SU-DHL-6 (cell line): ENCODE measurements around the gene STX18.

Experiments used
- H2AFZ ChIP-seq: fragments of 200-600 bp; sonication (generic); 2 replicates; pipeline ENCODE4 v1.6.1; 2014; ENCODE audit warnings: low read depth, mild to moderate bottlenecking, moderate library complexity, mixed read lengths, antibody characterized with exemption, low read length; ENCODE audit not compliant: severe bottlenecking
- H3F3A ChIP-seq: fragments of 200-600 bp; shearing (Covaris generic); 2 replicates; pipeline ENCODE4 v1.6.0; 2016; ENCODE audit warnings: antibody characterized with exemption, mild to moderate bottlenecking; ENCODE audit not compliant: insufficient read depth
- H3K27ac ChIP-seq: fragments of 200-600 bp; sonication (generic); 2 replicates; pipeline ENCODE4 v1.5.1; 2016; ENCODE audit warnings: low read depth, mild to moderate bottlenecking, low read length, moderate library complexity, mixed read lengths
- H3K27me3 ChIP-seq: fragments of 200-600 bp; sonication (generic), shearing (Covaris generic); 2 replicates; pipeline ENCODE4 v1.6.0; 2014; ENCODE audit warnings: mild to moderate bottlenecking, low read length
- H3K36me3 ChIP-seq: fragments of 200-600 bp; sonication (generic); 2 replicates; pipeline ENCODE4 v1.6.1; 2014; ENCODE audit warnings: mild to moderate bottlenecking, low read length, mixed read lengths
- H3K4me2 ChIP-seq: fragments of 300-600, 200-600 bp; shearing (Covaris generic), sonication (generic); 2 replicates; pipeline ENCODE4 v1.6.0; 2014; ENCODE audit warnings: low read length, low read depth, mild to moderate bottlenecking; ENCODE audit not compliant: poor library complexity, severe bottlenecking
- H3K4me3 ChIP-seq: fragments of 200-600 bp; sonication (generic); 2 replicates; pipeline ENCODE4 v1.5.1; 2014; ENCODE audit warnings: antibody characterized with exemption, low read length, mild to moderate bottlenecking, mixed read lengths; ENCODE audit not compliant: insufficient read depth, poor library complexity, severe bottlenecking
- H3K79me2 ChIP-seq: fragments of 200-600 bp; sonication (generic); 2 replicates; pipeline ENCODE4 v1.6.1; 2014; ENCODE audit warnings: mild to moderate bottlenecking, low read length, moderate library complexity; ENCODE audit not compliant: insufficient read depth
- H3K9ac ChIP-seq: fragments of 200-600 bp; sonication (generic); 2 replicates; pipeline ENCODE4 v1.7.0; 2014; ENCODE audit warnings: mild to moderate bottlenecking, low read length
- H3K9me2 ChIP-seq: fragments of 200-600 bp; sonication (generic); replicated peaks from 2 replicates; pipeline ENCODE4 v1.6.1; 2014; ENCODE audit warnings: low read length; ENCODE audit not compliant: insufficient read depth
- H3K9me3 ChIP-seq: fragments of 200-600 bp; sonication (generic); 2 replicates; pipeline ENCODE4 v1.6.1; 2014; ENCODE audit warnings: low read length, mixed read lengths; ENCODE audit not compliant: insufficient read depth
- H4K20me1 ChIP-seq: fragments of 200-600 bp; sonication (generic); 2 replicates; pipeline ENCODE4 v1.6.1; 2014; ENCODE audit warnings: low read depth, mild to moderate bottlenecking, antibody characterized with exemption, low read length, moderate library complexity, mixed read lengths
- CTCF ChIP-seq: fragments of 200-600 bp; sonication (generic); IDR thresholded peaks from one replicate; pipeline ENCODE4 v1.5.1; 2017; ENCODE audit warnings: antibody characterized with exemption, mild to moderate bottlenecking, low read length, moderate library complexity; ENCODE audit not compliant: insufficient read depth, poor library complexity, severe bottlenecking
- EZH2phosphoT487 ChIP-seq: fragments of 200-600 bp; sonication (generic), shearing (Covaris generic); conservative IDR thresholded peaks from 2 replicates; pipeline ENCODE4 v1.6.1; 2018; ENCODE audit warnings: mild to moderate bottlenecking, antibody characterized with exemption, low read length, moderate library complexity, mixed read lengths

The STX18 gene

GRCh38 chr4:4388311-4388790 is 153.5 kb downstream of the STX18 start:
- 0 out of 2 replicates have a peak, but pooled peaks cover 5% of the 10 kb centered on the region for H3F3A ChIP-seq
- no peaks in the 10 kb centered on the region for H3K36me3 ChIP-seq
- TF ChIP-seq CTCF (no peak), EZH2phosphoT487 (no peak)
- no peaks in the 10 kb centered on the region for H3K9me3 ChIP-seq
- no peaks in the 10 kb centered on the region for H4K20me1 ChIP-seq
- H2AFZ ChIP-seq = no peak overlapping the region
- H3K9ac ChIP-seq = peak overlapping the region; percentile 82
- H3K9me2 ChIP-seq = no peaks in the 10 kb centered on the region
- no peaks in the 10 kb centered on the region for H3K27me3 ChIP-seq
- H3K4me3 ChIP-seq = peak overlapping the region; percentile 65
- H3K27ac ChIP-seq = peak overlapping the region; percentile 75
- H3K79me2 ChIP-seq = peaks cover 8% of the 10 kb centered on the region; the same call in 1 of the 2 replicates
- peak overlapping the region; percentile 63 for H3K4me2 ChIP-seq

- Histone ChIP-seq H3K27ac (peak overlapping the region; percentile 75), H2AFZ (no peak overlapping the region), H3K36me3 (no peaks in the 10 kb centered on the region), H3K4me2 (peak overlapping the region; percentile 63), H3K9me3 (no peaks in the 10 kb centered on the region), H3K27me3 (no peaks in the 10 kb centered on the region), H3K9ac (peak overlapping the region; percentile 82), H3K4me3 (peak overlapping the region; percentile 65), H3K79me2 (peaks cover 8% of the 10 kb centered on the region; the same call in 1 of the 2 replicates), H3K9me2 (no peaks in the 10 kb centered on the region), H3F3A (0 out of 2 replicates have a peak, but pooled peaks cover 5% of the 10 kb centered on the region), H4K20me1 (no peaks in the 10 kb centered on the region)
- TF ChIP-seq CTCF (no peak), EZH2phosphoT487 (no peak)
Observed at GRCh38 chr4:4387531-4388310, 154.1 kb downstream of the STX18 start.

GRCh38 chr4:4386736-4387392 is 155.0 kb downstream of the STX18 start, which contains the start of gene NSG1:
Gene NSG1 (plus strand): TSS chr4:4387102. CDS start chr4:4387630, 528 bp downstream.
- H3K27ac ChIP-seq = peak within 1 kb of the TSS; percentile 75
- peak within 1 kb of the TSS; percentile 82 for H3K9ac ChIP-seq
- H3K79me2 ChIP-seq = peaks cover 8% of the 10 kb centered on the region; the same call in 1 of the 2 replicates
- TF ChIP-seq CTCF (no peak), EZH2phosphoT487 (no peak)
- H3K9me3 ChIP-seq = no peaks in the 10 kb centered on the region
- H4K20me1 ChIP-seq = no peaks in the 10 kb centered on the region
- peak within 1 kb of the TSS; percentile 49 for H2AFZ ChIP-seq
- no peaks in the 10 kb centered on the region for H3K27me3 ChIP-seq
- H3K4me3 ChIP-seq = peak within 1 kb of the TSS; percentile 65
- H3K4me2 ChIP-seq = peak within 1 kb of the TSS; percentile 63
- H3F3A ChIP-seq = 0 out of 2 replicates have a peak, but pooled peaks cover 5% of the 10 kb centered on the region
- H3K36me3 ChIP-seq = no peaks in the 10 kb centered on the region
- H3K9me2 ChIP-seq = no peaks in the 10 kb centered on the region
